Gastroesophageal sphincter (tissue), 3 donors: ENCODE results near the gene UBXN4.
"Not testable (repeated sequence)": the region's sequence is repeated elsewhere in the genome, so short reads cannot be mapped to it uniquely, and the experiment has no call there.

Experiments used
- CTCF ChIP-seq, 4 experiments: fragments of 200-600 bp in 2 of 4; fragments of 450-650 bp in 2 of 4; sonication (generic) in 1 of 4; IDR thresholded peaks; one replicate each; pipeline ENCODE4 v1.5.1; 2017 to 2019; ENCODE audit warnings: antibody characterized with exemption in 4 of 4, mild to moderate bottlenecking in 2 of 4, moderate library complexity in 2 of 4
- POLR2A ChIP-seq, 2 donors: fragments of 450-650 bp; IDR thresholded peaks; one replicate each; pipeline ENCODE4 v1.6.1; 2017; ENCODE audit warnings: antibody characterized with exemption in 2 of 2, mild to moderate bottlenecking in 2 of 2, moderate library complexity in 1 of 2

GRCh38 chr2:135704075-135704474 is 37.6 kb upstream of the UBXN4 start:
- TF ChIP-seq CTCF, POLR2A (IDR thresholded peaks at IDR 0.05): not testable (repeated sequence)
